ENCODE data around the gene SEMA5A. TPM values are rescaled to one million over a fixed set of nuclear protein-coding genes. Genes with fewer than 3 reads are reported as not detected.
"Not testable (repeated sequence)": the region's sequence is repeated elsewhere in the genome, so short reads cannot be mapped to it uniquely, and the experiment has no call there.

SEMA5A gene
- total RNA-seq, 4 donors from 2014 or later = 2.4 to 129 (median 10.0) TPM

DNA sequence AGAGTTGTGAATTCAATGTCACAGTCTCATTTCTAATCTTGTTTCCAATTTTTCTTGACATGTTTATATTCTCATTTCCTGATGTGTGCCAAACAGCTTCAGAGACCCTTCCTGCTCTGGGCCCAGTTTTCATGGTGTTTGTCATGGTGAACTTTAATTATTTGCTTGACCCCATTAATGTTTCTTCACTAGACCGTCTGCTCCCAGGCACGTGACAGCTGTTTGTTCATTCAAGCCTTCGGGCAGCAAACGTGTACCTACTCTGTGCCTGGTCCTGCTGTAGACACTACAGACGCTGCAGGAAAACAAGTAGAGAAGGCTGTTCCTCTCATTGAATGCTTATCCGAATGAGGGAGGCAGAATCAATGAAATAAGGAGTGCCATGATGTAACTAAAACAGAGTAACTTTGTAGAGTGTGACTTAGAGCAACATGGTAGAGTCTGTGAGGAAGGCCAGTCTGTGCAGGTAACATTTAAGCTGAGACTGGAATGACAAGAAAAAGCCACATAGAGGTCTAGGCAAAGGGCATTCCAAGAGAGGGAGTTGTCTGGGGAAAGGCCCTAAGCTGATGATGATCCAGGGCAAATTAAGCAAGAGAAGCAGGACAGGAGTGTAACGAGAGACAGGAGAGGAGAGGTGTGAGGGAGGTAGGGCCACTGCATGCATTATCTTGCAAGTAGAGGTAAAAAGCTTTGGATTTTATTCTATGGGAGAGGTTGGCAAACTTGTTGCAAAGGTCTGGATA is 191.4 kb downstream of the SEMA5A start:
- DNase-seq = no peak
- TF ChIP-seq, protein P1, sequence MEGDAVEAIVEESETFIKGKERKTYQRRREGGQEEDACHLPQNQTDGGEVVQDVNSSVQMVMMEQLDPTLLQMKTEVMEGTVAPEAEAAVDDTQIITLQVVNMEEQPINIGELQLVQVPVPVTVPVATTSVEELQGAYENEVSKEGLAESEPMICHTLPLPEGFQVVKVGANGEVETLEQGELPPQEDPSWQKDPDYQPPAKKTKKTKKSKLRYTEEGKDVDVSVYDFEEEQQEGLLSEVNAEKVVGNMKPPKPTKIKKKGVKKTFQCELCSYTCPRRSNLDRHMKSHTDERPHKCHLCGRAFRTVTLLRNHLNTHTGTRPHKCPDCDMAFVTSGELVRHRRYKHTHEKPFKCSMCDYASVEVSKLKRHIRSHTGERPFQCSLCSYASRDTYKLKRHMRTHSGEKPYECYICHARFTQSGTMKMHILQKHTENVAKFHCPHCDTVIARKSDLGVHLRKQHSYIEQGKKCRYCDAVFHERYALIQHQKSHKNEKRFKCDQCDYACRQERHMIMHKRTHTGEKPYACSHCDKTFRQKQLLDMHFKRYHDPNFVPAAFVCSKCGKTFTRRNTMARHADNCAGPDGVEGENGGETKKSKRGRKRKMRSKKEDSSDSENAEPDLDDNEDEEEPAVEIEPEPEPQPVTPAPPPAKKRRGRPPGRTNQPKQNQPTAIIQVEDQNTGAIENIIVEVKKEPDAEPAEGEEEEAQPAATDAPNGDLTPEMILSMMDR (IDR thresholded peaks at IDR 0.05) = no peak
- no peak for TF ChIP-seq POLR2A (IDR thresholded peaks at IDR 0.05)
- no peaks in the 10 kb centered on the region for H3K4me1 ChIP-seq
- no peaks in the 10 kb centered on the region for H3K9me3 ChIP-seq
- no peaks in the 10 kb centered on the region for H3K27me3 ChIP-seq
- no peak overlapping the region for H3K4me3 ChIP-seq
- H3K36me3 ChIP-seq = no peaks in the 10 kb centered on the region
- H3K27ac ChIP-seq = no peak overlapping the region
- intact Hi-C loops (cut with DNase I; ENCODE audit: low total_unique reads) = no loop called here

DNA sequence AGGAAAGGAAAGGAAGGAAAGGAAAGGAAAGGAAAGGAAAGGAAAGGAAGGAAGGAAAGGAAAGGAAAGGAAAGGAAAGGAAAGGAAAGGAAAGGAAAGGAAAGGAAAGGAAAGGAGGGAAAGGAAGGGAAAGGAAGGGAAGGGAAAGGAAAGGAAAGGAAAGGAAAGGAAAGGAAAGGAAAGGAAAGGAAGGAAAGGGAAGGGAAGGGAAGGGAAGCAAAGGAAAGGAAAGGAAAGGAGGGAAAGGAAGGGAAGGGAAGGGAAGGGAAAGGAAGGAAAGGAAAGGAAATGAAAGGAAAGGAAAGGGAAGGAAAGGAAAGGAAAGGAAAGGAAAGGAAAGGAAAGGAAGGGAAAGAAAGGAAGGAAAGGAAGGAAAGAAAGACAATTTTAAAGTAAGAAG is 192.8 kb downstream of the SEMA5A start:
- H3K4me1 ChIP-seq; H3K9me3 ChIP-seq; H3K4me3 ChIP-seq; H3K27ac ChIP-seq; H3K36me3 ChIP-seq; intact Hi-C loops (cut with DNase I; ENCODE audit: low total_unique reads); DNase-seq; H3K27me3 ChIP-seq: not testable (repeated sequence)

DNA sequence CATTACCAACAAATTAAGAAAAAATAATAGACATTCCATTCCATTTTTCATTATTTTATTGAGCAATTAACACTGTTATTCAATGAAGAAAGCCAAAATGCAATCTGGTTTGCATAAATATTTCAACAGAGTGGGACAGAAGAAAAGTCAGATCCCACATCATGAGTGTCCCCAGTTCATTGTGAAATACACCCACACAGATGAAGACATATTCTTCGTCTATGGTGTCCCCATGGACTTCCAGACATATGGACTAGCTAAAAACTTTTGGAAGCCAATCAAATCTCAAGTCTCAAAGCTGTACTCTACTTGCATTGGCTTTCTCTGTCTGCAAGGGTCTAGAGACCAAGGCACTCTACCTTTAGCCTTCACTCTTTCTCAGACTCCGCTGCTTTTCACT is 194.3 kb downstream of the SEMA5A start:
- Histone ChIP-seq H3K27ac (no peak overlapping the region), H3K9me3 (no peaks in the 10 kb centered on the region), H3K4me1 (no peaks in the 10 kb centered on the region), H3K4me3 (no peak overlapping the region), H3K36me3 (no peaks in the 10 kb centered on the region), H3K27me3 (no peaks in the 10 kb centered on the region)
- TF ChIP-seq POLR2A (IDR thresholded peaks at IDR 0.05) = no peak
- TF ChIP-seq, protein P1 (IDR thresholded peaks at IDR 0.05) = no peak
- intact Hi-C loops (cut with DNase I; ENCODE audit: low total_unique reads) = no loop called here
- DNase-seq = no peak

DNA sequence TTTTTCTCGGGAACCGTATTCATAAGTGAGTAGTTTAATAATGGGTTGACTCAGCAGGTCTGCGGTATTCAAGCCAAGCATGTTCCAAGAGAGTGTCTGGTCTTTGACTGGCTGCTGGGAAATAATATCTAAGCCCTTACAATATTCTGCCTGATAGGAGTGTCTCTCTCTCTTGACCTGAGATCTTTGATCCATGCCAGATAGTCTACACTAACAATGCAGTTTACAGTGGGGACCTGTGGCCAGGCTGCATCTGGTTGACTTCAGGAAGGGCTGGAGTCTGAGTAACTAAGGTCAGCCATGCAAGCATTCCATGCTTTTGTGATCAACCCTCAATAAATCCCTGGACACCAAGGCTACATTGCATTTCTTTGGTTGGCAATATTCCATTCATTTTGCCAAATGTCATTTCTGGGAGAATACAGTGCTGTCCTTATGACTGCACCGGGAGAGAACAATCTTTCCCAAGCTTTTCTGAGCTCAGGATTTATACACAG is 195.5 kb downstream of the SEMA5A start:
- TF ChIP-seq, protein P1 (IDR thresholded peaks at IDR 0.05) = no peak
- no peak for TF ChIP-seq POLR2A (IDR thresholded peaks at IDR 0.05)
- no peak for DNase-seq
- H3K9me3 ChIP-seq = no peaks in the 10 kb centered on the region
- no peak overlapping the region for H3K27ac ChIP-seq
- H3K4me3 ChIP-seq = no peak overlapping the region
- no peaks in the 10 kb centered on the region for H3K4me1 ChIP-seq
- no peaks in the 10 kb centered on the region for H3K27me3 ChIP-seq
- intact Hi-C loops (cut with DNase I; ENCODE audit: low total_unique reads) = no loop called here
- H3K36me3 ChIP-seq = no peaks in the 10 kb centered on the region

DNA sequence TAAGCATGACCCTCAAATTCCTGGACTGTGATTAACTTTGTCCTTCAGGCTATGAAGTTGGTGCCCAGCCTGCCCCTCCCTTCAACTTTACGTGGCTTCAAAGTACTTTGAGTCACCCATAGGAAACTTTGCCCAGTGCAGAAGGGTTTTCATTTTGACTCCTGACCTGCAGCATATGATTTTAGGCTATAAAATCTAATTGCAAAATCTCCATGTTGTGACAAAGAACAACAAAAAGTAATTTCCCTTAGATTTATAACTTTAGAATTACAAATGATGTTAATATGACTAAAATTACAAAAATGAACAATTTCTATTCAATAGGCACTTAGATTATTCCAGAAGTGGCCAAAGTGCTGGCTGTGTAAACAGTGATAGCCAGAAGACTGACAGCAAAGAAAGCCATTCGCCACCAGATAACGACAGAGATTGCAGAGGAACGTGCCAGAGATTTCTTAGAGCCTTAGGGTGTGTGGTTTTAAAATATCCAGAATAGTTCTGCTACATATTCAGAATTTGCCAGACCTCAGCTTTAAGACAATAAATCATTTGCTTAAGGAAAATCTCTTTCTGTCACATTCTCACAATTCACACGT is 197.4 kb downstream of the SEMA5A start:
- no peaks in the 10 kb centered on the region for H3K36me3 ChIP-seq
- H3K9me3 ChIP-seq = no peaks in the 10 kb centered on the region
- intact Hi-C loops (cut with DNase I; ENCODE audit: low total_unique reads) = no loop called here
- H3K4me3 ChIP-seq = no peak overlapping the region
- H3K4me1 ChIP-seq = no peaks in the 10 kb centered on the region
- no peaks in the 10 kb centered on the region for H3K27me3 ChIP-seq
- no peak for TF ChIP-seq POLR2A (IDR thresholded peaks at IDR 0.05)
- TF ChIP-seq, protein P1 (IDR thresholded peaks at IDR 0.05) = no peak
- no peak for DNase-seq
- H3K27ac ChIP-seq = no peak overlapping the region

All from uterus (tissue), 4 donors.